Stimulated activated naive CD4-positive, alpha-beta T cell treated with Interleukin-2 at 50 U/mL for 16 hours (primary cell): ENCODE measurements around the gene MATK.
A peak's percentile ranks its signal among the peaks of the same experiment; 100 is the strongest.
"Not testable (repeated sequence)": the region's sequence is repeated elsewhere in the genome, so short reads cannot be mapped to it uniquely, and the experiment has no call there.

Experiments
- DNase-seq: peaks from one replicate; lab custom pipeline; 2025; lab: John Stamatoyannopoulos, UW

Gene MATK

GRCh38 chr19:3771000-3771905 lies 14.9 kb downstream of the MATK start:
- DNase-seq = no peak

- no peak for DNase-seq
Observed at GRCh38 chr19:3770136-3770999, 15.8 kb downstream of the MATK start.

- DNase-seq = no peak
Observed at GRCh38 chr19:3769494-3769893, 16.7 kb downstream of the MATK start.

GRCh38 chr19:3768748-3769099 lies 17.5 kb downstream of the MATK start:
- DNase-seq = no peak

GRCh38 chr19:3768015-3768747 lies 18.0 kb downstream of the MATK start:
- no peak for DNase-seq

- no peak for DNase-seq
Observed at GRCh38 chr19:3767050-3767449, 19.1 kb downstream of the MATK start.

- DNase-seq = no peak
Observed at GRCh38 chr19:3766520-3766919, 19.7 kb downstream of the MATK start.

- DNase-seq = not testable (repeated sequence)
Observed at GRCh38 chr19:3765757-3766156, 20.4 kb downstream of the MATK start.

- DNase-seq = no peak
Observed at GRCh38 chr19:3765121-3765520, 21.1 kb downstream of the MATK start.

GRCh38 chr19:3762501-3763459 lies 23.4 kb downstream of the MATK start, which contains the start of gene MRPL54:
TSS of gene MRPL54 (plus strand) at chr19:3762682. CDS start at chr19:3762701, 19 bp downstream.
- DNase-seq = peak; percentile 97

GRCh38 chr19:3762130-3762473 lies 24.1 kb downstream of the MATK start:
- no peak for DNase-seq

GRCh38 chr19:3761382-3762129 lies 24.6 kb downstream of the MATK start, which contains the start of gene APBA3:
TSS of gene APBA3 (minus strand) at chr19:3761692. CDS start at chr19:3760264, 1,428 bp downstream.
- DNase-seq = peak; percentile 91

GRCh38 chr19:3760871-3761361 lies 25.3 kb downstream of the MATK start:
- DNase-seq = no peak

- DNase-seq = no peak
Observed at GRCh38 chr19:3759482-3760254, 26.5 kb downstream of the MATK start.

- not testable (repeated sequence) for DNase-seq
Observed at GRCh38 chr19:3758297-3758696, 27.9 kb downstream of the MATK start.

- DNase-seq = not testable (repeated sequence)
Observed at GRCh38 chr19:3757705-3758104, 28.5 kb downstream of the MATK start.

- DNase-seq = no peak
Observed at GRCh38 chr19:3753631-3754410, 32.4 kb downstream of the MATK start.

- no peak for DNase-seq
Observed at GRCh38 chr19:3752492-3752891, 33.7 kb downstream of the MATK start.
